GM18507 (cell line): ENCODE results near the gene SFTPB.
"Not testable (repeated sequence)": the region's sequence is repeated elsewhere in the genome, so short reads cannot be mapped to it uniquely, and the experiment has no call there.

Experiments
- DNase-seq: peaks from one replicate; pipeline ENCODE4 v3.0.0; 2011; ENCODE audit warnings: low read depth; ENCODE audit not compliant: insufficient read length; ENCODE audit errors: extremely low spot score
- FAIRE-seq: peaks from 2 replicates; lab custom pipeline; 2011; peaks lifted over from hg19 to GRCh38; lab: Jason Lieb, UNC

The SFTPB gene

DNA sequence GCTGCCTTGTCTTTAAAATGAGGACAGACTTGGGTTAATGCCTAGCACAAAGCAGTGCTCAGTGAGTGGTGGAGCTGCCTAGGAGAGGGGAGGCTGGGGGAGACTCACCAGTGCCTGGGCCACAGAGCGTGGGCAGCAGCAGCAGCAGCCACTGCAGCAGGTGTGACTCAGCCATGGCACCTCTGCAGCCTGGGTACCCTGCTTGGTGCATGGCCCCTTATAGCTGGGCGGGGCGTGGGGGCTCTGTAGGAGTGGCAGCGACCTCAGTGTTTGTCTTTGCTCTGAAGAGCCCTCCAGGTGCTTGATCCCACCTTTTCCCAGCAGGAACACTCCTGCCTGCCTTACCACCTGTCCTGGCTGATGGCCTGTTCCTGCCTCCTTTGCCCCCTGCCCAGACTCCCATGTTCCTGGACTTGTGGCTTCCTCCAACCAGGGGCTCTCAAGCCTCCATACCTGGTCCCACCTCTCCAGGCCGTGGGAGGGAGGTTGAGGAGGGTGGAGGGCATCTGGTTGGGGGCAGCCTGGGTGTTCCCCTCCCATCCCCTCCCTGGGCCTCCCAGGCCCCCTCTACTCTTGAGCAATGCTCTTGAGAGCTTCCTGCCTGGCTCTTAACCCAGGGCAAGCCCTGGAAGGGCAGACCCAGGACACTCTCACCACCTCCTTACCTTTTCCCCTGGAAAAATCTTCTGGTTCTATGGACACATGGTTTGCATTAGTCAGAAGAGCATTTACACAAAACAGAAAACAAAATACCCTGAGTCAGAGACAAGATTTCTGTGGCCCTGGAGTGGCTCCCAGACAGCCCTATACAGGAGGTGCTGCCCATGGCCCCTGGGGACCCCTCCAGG lies at the start of gene SFTPB:
TSS of gene SFTPB (minus strand) at position 191 of the 848 bp plus-strand sequence. CDS start at position 175, 16 bp downstream.
- FAIRE-seq (no peak), DNase-seq (no peak)

DNA sequence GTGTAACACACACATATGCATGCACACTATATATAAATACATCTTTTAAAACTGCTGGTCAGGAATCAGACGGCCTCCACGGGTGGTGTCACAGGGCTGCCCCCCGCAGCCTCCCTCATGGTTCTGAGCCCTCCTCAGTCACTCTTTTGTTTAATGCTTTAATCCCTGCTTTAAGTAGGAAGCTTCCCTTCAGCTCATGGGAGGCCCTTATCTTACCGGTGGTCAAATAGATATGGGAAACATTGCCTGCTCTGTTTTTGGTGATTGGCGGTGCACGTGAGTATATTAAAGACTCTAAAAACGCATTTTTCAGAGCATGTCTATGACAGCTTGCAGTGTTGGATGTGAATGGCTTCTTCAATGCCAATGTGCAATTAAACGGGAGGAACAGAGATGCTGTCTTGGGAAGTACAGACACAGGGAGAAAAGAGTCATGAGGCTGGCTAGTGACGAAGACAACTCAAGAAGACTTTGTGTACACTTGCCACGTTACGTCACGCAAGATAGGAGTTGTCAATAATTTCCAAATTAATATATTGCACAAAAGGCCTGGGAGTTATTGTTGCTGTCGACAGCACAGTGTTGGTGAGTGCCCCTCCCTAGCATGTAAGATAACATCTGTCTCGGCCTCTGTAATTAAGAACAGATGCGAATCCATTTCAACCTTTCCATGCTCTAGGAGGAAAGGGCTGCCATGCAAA lies 49.5 kb upstream of the SFTPB start:
- FAIRE-seq, result no peak
- DNase-seq, result no peak

DNA sequence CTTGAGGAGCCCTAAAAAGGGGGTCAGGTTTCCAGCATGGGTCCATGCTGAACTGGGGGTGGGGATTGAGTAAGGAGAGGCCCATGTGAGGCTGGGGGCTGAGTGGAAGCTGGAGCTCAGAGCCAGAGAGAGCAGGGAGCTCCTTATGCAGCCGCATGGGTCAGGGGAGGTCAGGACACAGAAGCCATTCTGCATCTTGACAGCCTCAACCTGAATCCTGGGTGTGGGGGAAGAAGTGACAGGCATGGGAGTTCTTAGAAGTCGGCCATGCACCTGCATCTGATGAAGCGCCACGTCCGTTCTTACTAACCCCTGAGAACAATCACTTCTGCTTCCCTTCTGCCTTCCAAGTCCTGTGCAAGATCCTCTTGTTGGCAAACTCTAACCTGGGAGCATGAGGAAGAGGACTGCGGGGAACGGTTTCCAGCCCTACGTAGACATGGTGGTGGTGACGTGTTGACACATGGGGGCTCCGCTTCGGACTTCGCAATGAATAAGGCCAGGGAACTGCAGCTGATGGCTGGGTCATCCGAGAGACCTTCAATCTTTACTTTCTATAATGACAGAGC lies 48.4 kb upstream of the SFTPB start:
- FAIRE-seq, result no peak
- no peak for DNase-seq

DNA sequence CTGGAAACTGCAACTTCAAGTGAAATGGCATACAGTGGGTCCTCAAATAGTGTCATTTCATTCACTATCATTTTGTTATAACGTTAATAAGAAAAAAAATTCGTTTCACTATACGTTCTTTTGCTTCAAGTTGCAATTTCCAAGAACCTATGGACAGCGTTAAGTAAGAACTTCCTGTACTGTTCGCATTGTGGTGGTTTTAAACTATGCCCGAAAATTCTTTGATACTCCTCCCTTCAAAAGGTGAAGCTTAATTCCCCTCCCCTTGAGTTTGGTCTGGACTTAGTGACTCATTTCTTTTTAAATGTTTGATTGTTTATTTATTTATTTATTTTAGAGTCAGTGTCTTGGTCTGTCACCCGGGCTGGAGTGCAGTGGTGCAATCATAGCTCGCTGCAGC lies 46.8 kb upstream of the SFTPB start:
- no peak for DNase-seq
- FAIRE-seq, result no peak

DNA sequence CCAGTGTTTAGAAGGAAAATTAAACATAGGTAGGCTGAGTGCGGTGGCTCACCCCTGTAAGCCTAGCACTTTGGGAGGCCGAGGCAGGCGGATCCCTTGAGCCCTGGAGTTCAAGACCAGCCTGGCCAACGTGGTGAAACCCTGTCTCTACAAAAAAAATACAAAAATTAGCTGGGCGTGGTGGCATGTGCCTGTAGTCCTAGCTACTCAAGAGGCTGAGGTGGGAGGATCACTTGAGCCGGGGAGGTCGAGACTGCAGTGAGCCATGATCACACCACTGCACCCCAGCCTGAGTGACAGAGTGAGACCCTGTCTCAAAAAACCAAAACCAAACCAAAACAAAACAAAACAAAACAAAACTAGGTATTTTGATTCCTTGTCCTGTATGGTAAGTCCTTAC lies 46.4 kb upstream of the SFTPB start:
- not testable (repeated sequence) for DNase-seq, FAIRE-seq

DNA sequence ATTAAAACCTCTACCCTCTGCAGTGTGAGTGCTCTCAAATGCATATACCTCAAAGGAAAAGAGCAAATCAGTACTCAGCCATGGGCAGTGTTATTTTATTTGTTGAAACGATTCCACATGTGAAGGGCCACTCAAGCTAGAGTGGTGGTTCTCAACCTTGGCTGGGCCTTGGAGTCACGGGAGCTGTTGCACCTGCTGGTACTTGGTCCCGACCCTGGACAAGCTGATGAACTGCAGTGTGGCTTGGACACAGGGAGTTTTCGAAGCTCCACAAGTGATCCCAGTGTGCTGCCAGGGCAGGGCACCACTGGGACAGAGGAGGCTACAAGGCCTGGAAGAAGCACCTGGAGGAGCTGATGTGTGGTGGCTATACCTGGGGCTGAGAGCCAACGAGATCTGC lies 45.8 kb upstream of the SFTPB start:
- DNase-seq, result no peak

DNA sequence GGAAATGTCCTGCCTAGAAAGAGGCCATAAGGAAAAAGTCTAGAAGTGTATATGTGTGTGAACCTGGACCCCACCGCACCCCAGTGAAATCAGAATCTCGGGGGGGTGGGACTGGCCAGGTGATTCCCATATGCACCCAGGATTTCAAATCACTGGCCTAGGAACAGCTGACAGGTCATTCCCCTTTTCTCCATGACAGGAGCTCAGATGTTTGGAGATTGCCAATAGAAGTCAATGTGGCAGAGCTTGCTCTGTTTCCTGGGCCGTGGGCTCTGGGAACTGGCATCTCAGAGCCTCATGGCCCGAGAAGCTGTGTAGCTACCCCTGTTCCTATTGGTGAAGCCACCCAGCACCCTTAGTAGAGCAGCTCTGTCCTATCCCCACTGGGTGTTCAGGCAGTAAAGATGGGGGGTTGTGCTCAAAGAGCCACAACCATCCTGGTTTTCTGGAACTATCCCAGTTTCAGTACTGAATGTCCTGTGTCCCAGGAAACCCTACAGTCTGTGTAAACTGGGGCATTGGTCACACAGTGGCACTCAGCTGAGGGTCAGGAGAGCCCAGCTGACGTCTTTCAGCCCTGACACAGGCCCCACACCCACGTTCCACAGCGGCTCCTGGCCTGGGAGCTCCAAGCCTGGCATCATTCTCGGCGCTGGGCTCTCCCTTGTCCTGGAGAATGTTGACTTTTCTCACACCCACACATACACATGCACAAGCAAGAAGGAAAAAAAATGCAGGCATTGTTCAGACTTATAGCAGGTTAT lies 45.0 kb upstream of the SFTPB start:
- DNase-seq (no peak), FAIRE-seq (no peak)

More for the DNA sequence above, 45.8 kb upstream of the SFTPB start:
- no peak for FAIRE-seq

DNA sequence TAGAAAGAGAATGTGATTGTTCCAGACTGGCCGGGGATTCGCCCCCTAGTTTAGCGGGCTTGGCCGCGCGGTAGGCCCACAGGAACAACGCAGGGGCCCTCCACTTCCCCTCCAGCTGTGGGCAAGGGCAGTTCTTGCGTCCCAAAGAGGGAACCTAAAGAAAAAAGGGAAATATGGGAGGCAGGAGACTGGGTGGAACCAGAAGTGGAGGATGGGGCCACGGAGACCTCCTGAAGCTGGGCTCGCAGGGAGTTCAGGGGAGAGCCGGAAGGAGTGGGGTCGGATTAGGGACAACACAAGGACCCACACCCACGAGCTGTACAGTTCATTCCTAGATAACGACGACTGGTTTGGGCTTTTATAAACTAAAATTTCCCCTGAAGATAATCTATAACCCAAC lies 44.3 kb upstream of the SFTPB start:
- DNase-seq (no peak), FAIRE-seq (no peak)

DNA sequence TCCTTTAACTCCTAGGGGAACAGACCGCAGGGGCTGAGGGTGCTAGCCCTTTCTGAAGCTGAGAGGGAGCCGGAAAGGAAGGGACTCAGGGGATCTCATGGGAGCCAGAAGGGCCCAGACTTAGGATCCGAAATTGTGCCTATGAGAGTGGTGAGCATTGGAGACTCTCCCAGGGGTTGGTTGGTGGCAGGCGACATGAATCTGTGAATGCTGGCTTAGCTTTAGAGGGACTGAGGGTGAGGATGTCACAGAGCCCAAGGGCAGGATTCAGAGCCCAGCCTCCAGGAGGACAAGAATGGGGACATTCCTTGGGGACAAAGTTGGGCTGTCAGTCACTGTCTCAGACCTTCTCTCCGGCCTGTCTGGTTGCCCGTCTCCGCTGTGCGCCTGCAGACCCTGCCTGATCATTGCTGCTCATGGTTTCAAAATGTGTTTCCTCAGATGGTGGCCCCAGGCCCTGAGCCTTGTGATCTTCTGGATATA lies 43.6 kb upstream of the SFTPB start:
- no peak for DNase-seq
- no peak for FAIRE-seq

DNA sequence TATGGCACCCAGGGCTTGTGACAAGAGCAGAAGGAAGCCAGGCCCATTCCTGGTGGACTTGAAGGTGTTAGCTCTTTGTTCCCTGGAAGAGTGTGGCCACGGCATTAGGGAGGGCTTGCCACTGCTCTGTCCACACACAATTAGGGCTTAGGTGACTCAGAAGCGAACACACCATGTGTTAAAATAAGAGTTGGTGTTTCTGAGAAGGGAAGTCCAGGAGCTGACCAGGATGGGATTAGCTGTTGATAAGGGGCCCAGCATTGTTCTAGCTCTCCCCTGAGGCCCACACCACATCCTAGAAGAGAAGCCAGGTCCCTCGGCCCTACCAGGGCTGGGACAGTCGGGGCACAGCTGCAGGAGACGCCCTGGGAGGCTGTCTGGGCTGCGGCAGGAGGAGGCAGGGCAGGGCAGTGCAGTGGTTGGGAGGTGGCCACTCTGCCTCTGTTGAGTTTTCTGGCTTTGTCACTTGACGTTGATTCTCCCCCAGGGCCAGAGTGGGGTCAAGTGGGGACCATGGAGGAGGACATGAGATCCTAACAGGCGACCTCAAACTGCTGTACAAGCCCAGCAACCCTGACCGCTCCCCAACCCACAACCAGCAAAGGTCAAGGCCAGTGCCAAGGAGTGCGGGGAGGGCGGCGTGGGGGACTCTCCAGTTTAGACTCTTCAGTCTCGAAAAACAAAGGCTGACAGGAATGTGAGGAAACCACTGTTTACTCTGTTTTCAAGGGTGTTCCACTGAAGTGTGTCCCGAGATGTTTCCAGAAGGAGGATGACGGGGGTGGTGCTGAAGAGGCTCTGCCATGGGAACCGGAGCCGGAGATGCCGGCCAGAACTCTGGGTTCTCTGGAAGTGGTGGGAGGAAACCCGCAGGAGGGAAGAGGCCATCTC lies 42.9 kb upstream of the SFTPB start:
- FAIRE-seq (no peak), DNase-seq (no peak)

DNA sequence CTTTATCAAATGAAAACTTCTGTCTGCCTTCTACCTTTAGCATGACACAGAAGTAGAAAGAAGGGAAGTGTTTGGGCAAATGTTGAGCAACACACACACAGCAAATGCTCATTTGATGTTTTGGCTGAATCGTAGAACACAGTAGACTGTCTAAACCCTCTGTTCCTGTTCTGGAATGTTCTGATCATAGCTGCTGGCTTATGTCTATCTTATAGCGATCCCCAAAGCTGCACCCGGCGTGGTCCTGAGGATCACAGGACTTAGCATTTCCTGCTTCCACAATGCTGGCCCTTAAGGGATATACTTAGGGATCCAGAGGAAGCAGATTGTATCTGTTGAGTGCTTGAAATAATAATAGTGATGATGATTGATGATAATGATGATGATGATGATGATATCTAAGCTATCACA lies 41.4 kb upstream of the SFTPB start:
- FAIRE-seq (no peak), DNase-seq (no peak)

DNA sequence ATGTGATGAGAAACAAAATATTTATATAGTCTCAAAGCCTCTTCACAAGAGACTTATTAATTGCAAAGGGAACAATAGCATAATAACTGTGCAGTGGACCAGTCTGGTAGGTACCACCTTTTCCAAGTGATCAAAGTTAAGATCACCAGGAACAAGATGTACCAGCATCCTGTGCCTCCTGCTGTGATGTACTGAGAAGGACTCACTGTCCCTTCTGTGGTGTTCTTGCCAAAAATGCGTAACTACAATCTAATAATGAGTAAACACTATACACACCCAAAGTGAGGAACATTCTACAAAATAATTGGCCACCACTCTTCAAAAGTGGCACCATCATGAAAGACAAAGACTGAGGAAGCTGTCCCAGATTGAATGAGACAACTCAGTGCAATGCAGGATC lies 40.6 kb upstream of the SFTPB start:
- FAIRE-seq (no peak), DNase-seq (no peak)

DNA sequence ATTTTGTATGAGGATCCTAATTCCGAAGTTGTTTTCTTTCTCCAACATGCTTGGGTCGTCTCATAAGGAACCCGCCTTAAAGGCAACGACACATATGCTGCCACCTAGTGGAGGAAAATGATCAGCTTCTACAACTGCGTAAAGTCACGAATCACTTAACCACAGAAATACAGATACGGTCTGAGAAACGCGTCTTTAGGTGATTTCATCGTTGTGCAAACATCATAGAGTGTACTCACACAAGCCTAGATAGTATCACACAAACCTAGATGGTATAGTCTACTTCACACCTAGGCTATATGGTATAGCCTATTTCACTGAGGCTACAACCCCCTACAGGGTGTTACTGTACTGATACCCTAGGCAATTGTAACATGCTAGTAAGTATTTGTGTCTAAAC lies 39.3 kb upstream of the SFTPB start:
- DNase-seq (peak; percentile 50), FAIRE-seq (peak; percentile 90)

DNA sequence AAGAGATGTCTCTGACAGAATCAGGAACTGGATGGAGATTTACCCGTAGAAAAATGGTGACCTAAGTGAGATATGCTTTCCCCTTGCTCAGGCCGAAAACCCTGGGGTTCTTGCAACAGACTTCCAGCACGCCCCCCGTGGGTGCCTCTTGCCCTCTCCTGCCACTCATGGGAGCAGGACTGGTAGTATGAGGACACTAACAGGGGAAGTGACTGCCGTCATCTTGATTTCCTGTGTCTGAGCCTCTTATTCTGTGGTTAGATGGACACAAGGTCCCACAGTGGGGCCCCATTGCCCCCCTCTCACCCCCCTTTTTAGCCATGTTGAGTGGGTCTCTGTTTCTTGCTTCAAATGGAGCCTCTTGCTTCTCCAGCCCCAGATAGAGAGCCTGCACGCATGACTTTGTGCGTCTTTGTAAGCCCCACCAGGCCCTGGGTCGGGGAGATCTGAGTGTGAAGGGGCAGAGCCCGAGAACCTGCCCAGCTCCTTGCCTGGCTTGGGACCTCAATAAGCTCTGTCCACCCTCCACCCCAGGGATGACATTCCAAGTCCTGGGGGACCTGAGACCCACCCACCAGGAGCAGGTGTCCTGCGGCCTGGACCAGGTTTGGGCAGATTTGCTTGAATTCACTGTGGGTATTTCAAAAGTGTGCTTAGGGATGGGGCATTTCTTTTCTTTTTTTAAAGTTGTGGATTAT lies 38.7 kb upstream of the SFTPB start:
- FAIRE-seq (no peak), DNase-seq (no peak)

DNA sequence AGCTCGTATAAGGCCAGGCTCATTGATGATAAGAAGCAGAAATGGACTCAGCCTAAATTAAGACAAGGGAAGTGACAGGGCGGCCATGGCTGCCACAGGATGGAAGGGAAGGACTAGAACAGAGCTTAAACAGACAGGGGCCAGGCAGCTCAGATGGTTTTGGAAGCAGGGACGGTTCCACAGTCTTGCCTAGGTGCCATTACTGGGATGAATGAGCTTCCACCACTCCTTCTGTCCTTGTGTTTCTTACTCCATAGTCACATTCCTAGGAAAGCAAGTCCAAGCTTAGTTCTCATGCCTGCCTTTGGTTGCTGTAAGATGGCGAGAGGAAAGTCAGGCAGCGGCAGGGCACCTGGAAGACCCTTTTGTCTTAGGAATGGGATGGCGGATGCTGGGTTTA lies 38.1 kb upstream of the SFTPB start:
- FAIRE-seq (no peak), DNase-seq (no peak)

DNA sequence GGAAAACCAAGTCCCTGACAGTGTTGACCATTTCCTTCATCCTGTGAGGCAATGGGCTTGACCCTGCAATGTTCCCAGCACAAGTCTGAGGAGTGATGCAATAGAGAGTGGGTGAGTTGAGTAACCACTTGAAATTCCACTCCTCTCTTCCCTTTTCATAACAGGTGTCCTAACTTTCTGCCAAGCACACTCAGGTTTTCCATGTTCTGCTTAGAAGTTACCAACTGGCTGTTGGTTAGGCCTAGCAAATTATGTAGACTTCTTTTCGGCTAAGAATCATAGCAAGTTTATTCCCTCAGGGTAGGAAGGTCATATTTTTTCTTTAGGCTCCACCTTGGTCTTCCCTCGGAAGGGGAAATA lies 37.7 kb upstream of the SFTPB start:
- DNase-seq (no peak), FAIRE-seq (no peak)

DNA sequence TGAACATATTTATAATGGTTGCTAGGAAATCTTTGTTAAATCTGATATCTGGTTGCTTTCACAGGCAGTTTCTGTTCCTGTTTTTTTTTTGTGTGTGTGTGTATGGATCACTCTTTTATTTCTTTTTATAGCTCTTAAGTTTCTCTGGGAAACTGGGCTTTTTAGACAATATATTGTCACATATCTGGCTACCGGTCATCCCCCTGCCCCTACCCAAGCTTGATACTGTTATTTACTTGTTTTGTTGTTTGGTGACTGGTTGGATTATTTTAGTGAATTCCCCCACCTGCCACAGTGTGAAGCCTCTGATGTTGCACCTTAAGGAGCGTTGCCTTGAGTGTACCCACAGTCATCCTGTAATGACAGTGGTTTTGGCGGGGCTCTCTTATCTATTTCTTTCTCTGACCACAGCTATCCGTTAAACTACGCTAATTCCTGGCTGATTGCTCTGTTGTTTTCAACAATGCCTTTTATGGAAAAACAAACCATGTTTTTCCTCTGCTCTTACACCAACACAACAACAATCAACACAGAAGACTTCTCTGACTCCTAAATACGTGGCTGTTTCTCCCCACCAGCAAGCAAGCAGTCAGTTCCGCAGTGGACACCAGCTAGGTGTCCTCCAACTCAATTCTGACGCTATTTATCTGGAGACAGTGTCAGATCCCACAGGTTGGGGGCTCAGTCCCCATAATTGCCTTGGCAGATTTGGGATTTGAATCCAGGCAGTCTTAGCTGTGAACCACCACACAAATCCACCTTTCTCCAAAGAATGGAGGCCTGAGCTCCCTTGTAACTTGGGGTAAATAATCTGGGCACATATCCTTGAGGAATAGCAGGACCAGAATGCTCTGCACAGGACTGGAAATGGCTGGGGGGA lies 37.0 kb upstream of the SFTPB start:
- DNase-seq, result no peak
- peak; percentile 75 for FAIRE-seq
